Activated CD4-positive, alpha-beta T cell treated with anti-CD3 and anti-CD28 coated beads, Interleukin-2, Interleukin-6, amounts not matched to agents 100 ng/mL and 50 ng/mL, durations not matched to agents 16 hours and 8 hours (primary cell): Measurements from ENCODE around the gene WNT9B.

ENCODE experiments used
- DNase-seq: peaks from one replicate; pipeline ENCODE4 v3.0.0-alpha.2; 2020

Gene WNT9B

GRCh38 chr17:46851029-46851741, at the start of gene WNT9B:
WNT9B (plus strand) TSS chr17:46851583; CDS start chr17:46851639, 56 bp downstream.
- DNase-seq: no peak

- DNase-seq: no peak
Observed at GRCh38 chr17:46802800-46803199, 48.6 kb upstream of the WNT9B start.

GRCh38 chr17:46803544-46803943, 47.8 kb upstream of the WNT9B start:
- no peak for DNase-seq

- DNase-seq: no peak
Observed at GRCh38 chr17:46805771-46806170, 45.6 kb upstream of the WNT9B start.

GRCh38 chr17:46809110-46809571, 42.2 kb upstream of the WNT9B start:
- no peak for DNase-seq

- no peak for DNase-seq
Observed at GRCh38 chr17:46810837-46811236, 40.5 kb upstream of the WNT9B start.

- no peak for DNase-seq
Observed at GRCh38 chr17:46811978-46812583, 39.3 kb upstream of the WNT9B start.

GRCh38 chr17:46812624-46813318, 38.6 kb upstream of the WNT9B start:
- no peak for DNase-seq

GRCh38 chr17:46813920-46814319, 37.5 kb upstream of the WNT9B start:
- DNase-seq: no peak

GRCh38 chr17:46814446-46814845, 36.9 kb upstream of the WNT9B start:
- DNase-seq: no peak

- no peak for DNase-seq
Observed at GRCh38 chr17:46815474-46816353, 35.7 kb upstream of the WNT9B start.

GRCh38 chr17:46817151-46817900, 34.1 kb upstream of the WNT9B start:
- no peak for DNase-seq

- DNase-seq: no peak
Observed at GRCh38 chr17:46817901-46818209, 33.5 kb upstream of the WNT9B start.

- peak; percentile 58 for DNase-seq
Observed at GRCh38 chr17:46818316-46818928, 33.0 kb upstream of the WNT9B start, which contains the start of gene WNT3. WNT3 (minus strand) TSS chr17:46818692; CDS start chr17:46818597, 95 bp downstream.

GRCh38 chr17:46818929-46819859, 32.2 kb upstream of the WNT9B start:
- DNase-seq: peak; percentile 30

- DNase-seq: no peak
Observed at GRCh38 chr17:46819906-46820351, 31.5 kb upstream of the WNT9B start.

GRCh38 chr17:46820592-46821450, 30.6 kb upstream of the WNT9B start:
- no peak for DNase-seq

- DNase-seq: no peak
Observed at GRCh38 chr17:46821482-46822387, 29.6 kb upstream of the WNT9B start.
